ENCODE measurements around the gene AQR.
"Not testable (repeated sequence)": the region's sequence is repeated elsewhere in the genome, so short reads cannot be mapped to it uniquely, and the experiment has no call there.

Gene AQR

GRCh38 chr15:34818526-34818925, 151.0 kb downstream of the AQR start:
- no peak for DNase-seq (ENCODE audit: low read depth in 2 of 2, low spot score in 1 of 2)

GRCh38 chr15:34815836-34816235, 153.7 kb downstream of the AQR start:
- DNase-seq (ENCODE audit: low read depth in 2 of 2, low spot score in 1 of 2): no peak

DNA sequence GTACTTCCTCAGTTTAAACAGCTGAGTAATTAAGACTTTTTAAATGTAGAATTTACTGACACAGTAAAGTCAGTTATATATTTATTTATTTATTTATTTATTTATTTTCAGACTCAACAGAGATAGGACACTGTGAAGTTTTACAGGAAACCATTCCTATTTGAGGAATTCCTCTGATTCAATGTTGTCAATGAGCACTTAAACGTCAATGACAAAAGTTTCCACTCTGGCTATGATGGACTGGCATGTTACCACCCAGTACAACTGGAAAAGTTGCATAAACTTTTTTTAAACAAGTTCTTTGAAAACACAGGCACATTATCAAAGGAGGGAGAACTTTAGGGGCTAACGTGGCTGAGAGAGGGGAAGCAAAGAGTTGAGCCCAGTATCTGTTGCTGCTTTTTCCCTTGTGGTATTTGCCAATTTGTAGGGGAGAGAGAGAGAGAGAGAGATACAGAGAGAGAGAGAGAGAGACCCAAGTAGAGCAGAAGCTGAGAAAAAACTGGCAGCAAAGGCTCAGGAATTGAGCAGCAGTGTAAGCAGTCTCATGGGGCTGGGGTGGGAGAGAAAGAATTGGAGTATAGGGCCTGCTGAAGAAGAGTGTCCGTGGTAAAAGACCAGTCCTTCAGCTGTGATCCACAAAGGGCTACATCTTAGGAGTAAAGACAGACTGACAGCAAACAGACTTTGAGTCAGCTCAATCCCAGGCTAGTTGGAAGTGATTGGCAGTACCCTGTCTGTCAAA, 155.9 kb downstream of the AQR start:
- DNase-seq (ENCODE audit: low read depth in 2 of 2, low spot score in 1 of 2): no peak

DNA sequence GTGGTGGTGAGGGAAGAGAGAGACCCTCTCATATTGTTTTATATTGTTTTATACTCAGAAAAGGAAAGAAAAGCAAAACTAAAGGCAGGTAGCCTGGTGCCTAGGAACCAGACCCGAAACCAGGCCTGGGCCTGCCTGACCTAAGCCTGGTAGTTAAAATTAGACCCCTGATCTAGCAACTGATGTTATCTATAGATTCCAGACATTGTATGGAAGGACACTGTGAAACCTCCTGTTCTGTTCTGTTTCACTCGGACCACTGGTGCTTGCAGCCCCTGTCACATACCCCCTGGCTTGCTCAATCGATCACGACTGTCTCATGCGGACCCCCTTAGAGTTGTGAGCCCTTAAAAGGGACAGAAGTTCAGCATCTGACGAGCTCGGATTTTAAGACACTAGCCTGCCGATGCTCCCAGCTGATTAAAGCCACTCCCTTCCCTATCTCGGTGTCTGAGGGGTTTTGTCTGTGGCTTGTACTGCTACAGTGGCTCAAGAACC, 156.6 kb downstream of the AQR start:
- DNase-seq (ENCODE audit: low read depth in 2 of 2, low spot score in 1 of 2): not testable (repeated sequence)

GRCh38 chr15:34812369-34812768, 157.2 kb downstream of the AQR start:
- no peak for DNase-seq (ENCODE audit: low read depth in 2 of 2, low spot score in 1 of 2)

DNA sequence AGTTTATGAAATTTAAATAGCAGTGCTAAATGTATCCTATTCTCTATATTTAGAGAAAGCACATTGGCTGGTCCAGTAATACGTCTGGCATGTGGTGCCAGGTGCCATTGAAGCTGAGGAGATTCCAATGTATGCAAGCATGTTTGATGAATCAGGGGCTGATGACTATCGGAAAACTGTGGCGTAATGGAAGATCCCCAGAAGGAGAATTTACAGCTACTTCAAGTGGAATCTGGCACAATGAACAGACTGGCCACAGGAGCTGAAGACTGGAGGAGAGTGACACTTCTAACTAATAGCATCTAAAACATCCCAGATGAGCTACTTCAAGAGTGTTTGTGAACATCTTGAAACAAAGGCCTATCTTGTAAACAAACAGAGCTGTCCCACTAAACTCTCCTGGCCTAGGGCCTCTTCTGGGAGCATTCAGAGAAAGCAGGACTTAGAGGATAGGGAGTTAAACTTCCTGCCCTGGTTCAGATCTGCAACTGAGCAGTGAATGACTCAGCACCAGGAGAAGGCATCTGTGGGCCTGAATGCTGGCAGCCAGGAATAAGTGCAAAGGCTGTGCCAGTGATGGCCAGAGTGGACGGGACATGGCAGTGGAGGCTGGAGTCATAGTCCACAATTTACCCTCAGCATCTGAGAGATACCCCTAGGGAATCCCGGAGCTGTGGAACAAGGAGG, 159.0 kb downstream of the AQR start:
- no peak for DNase-seq (ENCODE audit: low read depth in 2 of 2, low spot score in 1 of 2)

DNA sequence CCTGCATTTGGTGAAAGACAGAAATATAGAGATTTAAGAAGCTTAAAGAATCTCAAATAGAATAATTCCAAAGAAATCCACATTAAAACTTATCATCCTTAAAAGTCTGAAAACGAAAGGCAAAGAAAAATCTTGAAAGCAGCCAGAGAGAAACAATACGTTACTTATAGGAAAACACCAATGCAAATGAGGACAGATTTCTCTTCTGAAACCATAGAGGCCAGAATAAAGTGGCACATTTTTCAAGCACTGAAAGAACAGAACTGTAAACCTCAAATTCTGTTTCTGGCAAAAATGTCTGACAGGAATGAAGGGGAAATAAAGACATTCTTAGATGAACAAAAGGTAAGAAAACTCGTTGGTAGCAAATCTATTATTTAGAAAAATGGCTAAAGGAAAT, 160.4 kb downstream of the AQR start:
- no peak for DNase-seq (ENCODE audit: low read depth in 2 of 2, low spot score in 1 of 2)

DNA sequence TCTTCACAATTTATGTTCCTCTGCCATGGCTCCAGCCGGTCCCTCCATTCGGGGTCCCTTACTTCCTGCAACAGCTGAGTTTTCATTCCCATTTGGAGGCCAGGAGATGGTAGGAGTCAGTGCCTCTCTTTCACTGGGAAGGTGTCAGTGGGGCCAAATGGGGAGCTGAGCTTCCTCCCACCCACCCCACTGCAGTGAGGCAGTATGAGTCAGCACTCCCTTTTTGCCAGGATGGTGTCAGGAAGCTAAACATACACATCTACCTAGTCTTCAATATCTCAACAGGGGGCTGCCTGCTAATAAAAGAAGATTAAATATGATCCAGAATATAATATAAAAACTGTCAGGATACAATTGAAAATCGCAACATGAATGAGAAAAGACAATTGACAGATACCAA, 161.5 kb downstream of the AQR start:
- DNase-seq (ENCODE audit: low read depth in 2 of 2, low spot score in 1 of 2): no peak

- DNase-seq (ENCODE audit: low read depth in 2 of 2, low spot score in 1 of 2): not testable (repeated sequence)
These were observed 162.3 kb downstream of the AQR start for GRCh38 chr15:34807241-34807640.

- no peak for DNase-seq (ENCODE audit: low read depth in 2 of 2, low spot score in 1 of 2)
These were observed 164.8 kb downstream of the AQR start for GRCh38 chr15:34804776-34805175.

DNA sequence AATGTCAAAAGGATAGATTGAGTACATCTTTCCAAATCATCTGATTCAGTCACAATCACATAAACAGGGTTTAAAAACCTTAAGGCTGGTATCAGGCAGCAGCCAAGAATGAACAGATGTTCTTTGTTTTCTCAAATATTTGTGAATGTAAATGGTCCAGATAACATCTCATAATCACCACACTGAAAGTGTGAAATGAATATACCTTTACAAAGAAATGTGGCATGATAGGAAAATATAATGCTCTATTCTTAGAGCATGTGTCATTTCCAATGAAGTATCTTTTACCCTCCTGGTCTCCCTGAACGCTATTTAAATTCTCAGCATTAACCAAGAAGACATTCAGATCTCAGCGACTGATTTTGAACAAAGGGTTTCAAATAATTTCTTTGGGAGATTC, 165.4 kb downstream of the AQR start:
- DNase-seq (ENCODE audit: low read depth in 2 of 2, low spot score in 1 of 2): no peak

DNA sequence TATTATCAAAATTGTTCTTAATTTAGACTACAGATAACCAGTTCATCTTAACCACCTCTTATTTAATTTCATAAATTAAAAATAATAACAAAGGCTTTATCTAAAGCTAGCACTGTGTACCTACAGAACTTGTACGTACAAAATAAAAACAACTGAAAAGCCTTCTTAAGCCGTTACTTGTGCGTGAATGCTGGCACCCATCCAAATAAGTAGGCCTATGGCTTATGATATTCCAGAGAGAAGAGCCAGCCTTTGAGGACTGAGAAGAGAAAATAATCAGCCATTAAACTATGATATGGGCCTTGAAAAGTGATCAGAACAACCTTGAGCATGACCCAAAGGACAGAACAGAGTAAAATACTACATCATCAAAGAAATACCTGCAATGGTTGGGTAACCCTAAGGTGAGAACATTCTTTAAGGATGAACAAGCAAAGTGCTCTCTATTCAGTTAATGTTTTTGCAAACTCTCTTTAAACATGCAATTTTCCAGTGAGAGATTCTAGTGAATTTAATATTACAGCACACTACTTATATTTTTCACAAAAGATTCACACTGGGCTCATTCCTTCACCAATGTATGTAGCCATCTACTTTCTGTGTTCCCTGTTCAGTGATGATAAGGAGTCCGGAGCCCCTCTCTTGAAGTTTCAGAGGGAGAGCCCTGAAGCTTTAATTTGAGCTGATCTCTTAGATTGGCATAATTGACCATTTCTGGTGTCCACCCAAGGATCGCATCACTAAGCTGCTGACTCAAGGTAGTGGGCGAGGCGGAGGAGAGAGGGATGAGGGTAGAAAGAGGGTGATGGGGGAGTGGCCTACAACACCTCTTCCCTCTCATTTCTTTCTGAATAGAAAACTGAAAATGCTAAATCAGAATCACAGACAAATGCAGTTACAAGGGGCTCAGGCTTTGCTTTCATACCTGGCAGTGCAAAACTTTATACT, 166.5 kb downstream of the AQR start:
- no peak for DNase-seq (ENCODE audit: low read depth in 2 of 2, low spot score in 1 of 2)

DNA sequence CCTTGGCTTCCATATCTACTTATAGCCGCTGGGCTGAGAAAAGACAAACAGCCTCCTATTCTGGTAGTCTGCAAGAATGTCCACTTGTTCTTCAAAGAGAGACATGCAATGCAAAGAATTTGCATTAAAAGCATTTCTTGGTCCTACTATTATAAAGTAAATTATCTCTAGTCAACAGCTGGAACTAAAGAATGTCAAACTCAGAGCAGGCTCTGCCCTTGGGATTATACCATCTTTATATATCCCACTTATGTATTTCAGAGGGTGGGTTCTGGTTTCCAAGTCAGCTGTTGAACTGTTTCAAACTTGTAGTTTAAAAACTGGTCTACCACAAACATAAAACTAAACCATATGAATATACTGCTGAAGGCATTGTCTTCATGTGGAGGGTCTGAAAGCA, 167.2 kb downstream of the AQR start:
- no peak for DNase-seq (ENCODE audit: low read depth in 2 of 2, low spot score in 1 of 2)
